Ammon's horn (tissue), 1 donor: ENCODE measurements around the gene ARHGEF4.

Experiments
- DNase-seq: peaks from one replicate; pipeline ENCODE4 v3.0.0-alpha.2; 2016; ENCODE audit warnings: low spot score

Gene ARHGEF4

DNA sequence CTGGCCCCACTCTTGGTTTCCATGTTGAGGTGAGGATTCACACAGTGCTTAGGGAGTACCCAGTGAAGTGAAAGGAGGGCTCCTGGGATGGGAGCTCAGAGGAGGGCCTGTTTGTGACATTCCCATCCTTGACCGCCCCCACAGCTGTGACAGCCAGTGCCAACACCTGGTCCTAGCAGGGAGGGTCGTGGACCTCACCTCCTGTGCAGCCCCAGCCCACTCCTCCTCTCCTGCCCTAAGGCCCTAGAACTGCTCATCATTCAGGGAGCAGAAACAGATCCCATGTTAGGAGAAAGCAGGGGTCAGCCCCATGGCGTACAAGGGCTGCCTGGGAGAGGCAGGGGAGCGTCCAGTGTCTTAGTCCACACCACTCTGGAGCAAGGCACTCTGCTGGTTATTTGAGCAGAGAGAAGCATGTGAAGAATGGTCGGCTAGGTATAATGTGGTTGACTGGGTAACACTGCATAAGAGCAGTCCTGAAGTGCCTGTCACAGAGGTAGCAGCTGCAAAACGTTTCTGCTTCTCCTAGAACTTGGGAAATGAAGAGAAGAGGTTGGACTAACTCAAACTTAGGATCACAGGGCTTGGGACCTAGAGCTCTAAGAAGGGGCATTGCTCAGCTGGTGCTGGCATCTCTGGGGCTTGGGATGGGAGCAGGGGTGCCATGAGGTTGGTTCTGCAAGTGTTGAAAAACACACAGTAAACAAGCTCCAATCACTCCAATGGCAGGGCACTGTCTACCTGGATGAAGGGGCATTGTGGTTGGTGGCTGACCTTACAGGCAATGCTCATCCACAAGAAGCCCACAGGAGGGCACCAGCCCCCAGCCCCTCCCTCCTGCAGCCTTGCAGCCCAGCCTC lies 200.9 kb downstream of the ARHGEF4 start:
- no peak for DNase-seq

DNA sequence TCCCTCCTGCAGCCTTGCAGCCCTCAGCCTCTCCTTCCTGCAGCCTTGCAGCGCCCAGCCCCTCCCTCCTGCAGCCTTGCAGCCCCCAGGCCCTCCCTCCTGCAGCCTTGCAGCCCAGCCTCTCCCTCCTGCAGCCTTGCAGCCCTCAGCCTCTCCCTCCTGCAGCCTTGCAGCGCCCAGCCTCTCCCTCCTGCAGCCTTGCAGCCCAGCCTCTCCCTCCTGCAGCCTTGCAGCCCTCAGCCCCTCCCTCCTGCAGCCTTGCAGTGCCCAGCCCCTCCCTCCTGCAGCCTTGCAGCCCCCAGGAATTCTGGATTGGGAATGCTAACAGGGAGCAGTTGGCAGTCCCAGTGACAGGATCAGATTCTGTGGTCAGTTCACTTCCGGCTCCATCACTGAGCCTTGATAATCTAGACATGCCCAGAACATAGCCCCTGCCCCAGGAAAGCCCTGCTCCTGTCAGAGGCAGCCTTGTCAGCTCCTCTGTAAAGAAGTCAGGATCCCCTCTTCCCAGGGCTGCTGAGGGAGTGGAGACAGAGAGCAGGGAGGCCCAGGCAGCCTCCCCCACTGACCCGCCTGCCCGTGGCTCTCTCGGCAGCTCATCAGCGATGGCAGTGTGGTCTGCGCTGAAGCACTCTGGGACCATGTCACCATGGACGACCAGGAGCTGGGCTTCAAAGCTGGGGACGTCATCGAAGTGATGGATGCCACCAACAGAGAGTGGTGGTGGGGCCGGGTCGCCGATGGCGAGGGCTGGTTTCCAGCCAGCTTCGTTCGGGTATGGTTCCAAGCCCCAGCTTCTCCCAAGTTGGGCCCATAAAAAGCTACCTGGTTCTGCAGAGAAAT lies 201.8 kb downstream of the ARHGEF4 start:
- DNase-seq: no peak

DNA sequence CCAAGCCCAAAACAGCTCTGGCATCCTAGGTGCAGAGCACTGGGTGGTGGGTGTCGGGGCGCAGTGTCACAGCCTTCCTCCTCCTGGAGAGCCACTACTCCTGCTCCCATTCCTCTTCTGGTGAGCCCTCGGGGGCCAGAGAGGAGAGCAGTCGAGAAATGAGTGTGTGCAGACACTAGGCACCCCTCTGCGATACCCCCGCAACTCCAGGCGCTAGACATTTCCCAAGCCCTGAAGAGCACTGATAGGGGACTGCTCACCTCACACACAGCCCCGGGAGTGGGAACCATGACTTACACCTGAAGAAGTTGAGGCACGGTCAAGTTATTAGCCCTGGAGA lies 202.4 kb downstream of the ARHGEF4 start:
- DNase-seq: no peak

DNA sequence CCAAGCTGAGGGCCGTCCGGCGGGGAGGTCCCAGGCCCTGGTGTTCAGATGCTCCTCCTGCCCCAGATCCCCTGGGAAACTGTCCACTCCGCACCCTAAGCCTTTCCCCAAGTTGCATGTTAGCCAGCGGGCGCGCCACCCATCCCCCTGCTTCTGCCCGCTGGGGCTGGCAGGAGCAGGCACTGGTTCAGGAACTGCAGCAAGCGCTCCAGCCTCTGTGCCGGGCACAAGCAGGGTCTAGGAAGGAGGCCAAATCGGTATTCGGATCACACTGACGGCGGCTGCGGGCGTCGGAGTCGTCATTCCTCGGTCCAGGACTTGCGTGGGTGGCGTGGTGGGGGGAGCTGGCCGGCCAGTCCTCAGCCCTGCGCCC lies 202.8 kb downstream of the ARHGEF4 start:
- DNase-seq: peak; percentile 83

DNA sequence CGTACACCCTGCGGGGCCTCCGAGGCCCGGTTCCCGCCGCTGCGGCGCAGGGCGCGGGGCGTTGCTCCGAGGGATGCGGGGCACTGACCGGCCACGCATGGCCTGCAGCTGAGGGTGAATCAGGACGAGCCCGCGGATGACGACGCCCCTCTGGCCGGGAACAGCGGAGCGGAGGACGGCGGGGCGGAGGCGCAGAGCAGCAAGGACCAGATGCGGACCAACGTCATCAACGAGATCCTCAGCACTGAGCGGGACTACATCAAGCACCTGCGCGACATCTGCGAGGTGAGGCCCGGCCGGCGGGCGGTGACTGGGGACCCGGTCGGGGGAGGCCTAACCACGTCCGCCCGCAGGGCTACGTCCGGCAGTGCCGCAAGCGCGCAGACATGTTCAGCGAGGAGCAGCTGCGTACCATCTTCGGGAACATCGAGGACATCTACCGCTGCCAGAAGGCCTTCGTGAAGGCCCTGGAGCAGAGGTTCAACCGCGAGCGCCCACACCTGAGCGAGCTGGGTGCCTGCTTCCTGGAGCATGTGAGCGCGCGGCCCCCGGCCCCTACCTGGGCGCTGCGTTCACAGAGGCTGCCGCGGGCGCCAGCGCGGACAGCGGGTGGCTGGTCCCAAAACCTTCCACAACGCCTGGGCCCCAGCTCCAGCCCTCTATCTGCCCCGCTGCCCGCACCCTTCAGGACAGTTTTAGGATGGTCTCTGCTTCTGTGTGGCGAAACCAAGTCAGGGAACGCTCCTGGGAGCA lies 203.4 kb downstream of the ARHGEF4 start:
- no peak for DNase-seq

DNA sequence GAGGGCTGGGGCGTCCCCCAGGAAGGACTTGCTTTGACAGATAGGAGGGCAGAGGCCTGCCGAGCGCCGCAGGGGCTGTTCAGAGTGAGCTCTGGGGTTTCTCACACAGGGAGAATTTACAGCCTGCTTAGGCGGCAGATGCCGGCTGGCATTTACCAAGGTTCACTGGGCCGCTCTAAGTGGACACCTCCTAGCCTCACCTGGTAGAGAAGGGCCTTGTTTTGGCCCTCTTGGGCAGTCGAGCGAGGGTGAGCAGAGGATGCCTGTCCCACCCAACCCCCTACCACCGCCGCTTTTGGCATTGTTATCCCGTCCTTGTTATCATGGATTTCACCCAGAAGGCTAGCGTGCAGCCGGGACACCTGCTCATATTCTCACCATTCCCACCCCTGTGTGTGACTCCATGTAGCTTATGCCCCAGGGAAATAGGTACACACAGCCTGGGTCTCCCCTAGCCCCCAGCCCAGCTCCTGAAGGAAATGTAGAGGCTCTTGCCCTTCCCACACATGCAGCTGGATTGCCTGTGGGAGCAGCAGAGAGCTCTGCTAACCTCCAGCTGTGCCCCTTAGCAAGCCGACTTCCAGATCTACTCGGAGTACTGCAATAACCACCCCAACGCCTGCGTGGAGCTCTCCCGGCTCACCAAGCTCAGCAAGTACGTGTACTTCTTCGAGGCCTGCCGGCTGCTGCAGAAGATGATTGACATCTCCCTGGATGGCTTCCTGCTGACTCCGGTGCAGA lies 204.1 kb downstream of the ARHGEF4 start:
- DNase-seq: no peak

DNA sequence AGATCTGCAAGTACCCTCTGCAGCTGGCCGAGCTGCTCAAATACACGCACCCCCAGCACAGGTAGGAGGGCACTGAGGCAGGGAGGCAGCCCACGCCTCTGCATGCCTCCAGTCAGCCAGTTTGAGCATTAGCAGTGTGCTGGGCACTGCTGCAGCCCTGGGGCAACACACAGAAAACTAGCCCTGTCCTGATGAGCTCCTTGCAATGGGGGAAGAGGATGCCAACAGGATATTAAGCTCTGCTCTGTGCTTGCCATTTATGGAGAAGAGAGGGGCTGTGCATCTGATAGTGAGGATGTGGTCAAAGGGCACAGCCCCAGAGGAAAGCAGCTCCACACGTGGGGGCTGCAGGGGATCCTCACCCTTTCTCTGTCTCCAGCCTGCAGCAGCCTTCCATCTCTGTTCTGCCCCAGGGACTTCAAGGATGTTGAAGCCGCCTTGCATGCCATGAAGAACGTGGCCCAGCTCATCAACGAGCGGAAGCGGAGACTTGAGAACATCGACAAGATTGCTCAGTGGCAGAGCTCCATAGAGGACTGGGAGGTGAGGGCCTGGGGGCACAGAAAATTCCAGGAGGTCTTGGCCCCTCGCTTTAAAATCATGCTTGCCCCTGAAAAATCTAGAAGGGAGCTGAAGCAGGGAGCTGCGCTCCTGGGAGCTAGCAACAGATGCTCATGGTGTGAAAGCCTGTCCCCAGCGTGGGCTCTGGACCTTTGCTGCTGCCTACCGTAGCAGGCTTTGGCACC lies 204.9 kb downstream of the ARHGEF4 start:
- DNase-seq: no peak

DNA sequence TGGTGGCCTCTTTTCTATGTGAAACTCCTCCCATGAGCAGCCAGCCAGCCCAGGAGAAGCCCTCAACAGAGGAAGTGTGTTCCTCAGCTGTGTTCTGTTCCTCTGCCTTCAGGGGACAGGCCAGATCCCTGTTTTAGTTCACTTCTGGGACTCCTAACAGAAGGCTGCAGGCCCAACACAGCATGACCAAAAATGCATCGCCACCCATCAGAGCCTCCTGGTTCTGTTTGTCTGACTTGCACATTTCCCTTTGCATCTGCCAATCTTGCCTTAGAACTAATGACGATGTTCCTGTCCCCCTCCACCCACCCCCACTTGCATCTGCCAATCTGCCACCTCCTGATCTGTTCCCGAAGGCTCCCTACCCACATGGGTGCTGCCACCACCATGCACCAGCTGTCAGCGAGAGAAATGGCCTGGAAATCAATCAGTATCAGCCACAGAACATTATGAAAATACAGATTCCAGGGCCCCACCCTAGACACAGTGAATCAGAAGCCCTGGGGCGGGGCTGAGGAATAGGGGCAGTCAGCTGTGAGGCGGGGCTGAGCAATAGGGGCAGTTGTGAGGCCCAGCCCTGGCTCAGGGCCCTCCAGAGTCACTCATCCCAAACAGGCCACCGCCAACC lies 205.5 kb downstream of the ARHGEF4 start:
- DNase-seq: peak; percentile 77

DNA sequence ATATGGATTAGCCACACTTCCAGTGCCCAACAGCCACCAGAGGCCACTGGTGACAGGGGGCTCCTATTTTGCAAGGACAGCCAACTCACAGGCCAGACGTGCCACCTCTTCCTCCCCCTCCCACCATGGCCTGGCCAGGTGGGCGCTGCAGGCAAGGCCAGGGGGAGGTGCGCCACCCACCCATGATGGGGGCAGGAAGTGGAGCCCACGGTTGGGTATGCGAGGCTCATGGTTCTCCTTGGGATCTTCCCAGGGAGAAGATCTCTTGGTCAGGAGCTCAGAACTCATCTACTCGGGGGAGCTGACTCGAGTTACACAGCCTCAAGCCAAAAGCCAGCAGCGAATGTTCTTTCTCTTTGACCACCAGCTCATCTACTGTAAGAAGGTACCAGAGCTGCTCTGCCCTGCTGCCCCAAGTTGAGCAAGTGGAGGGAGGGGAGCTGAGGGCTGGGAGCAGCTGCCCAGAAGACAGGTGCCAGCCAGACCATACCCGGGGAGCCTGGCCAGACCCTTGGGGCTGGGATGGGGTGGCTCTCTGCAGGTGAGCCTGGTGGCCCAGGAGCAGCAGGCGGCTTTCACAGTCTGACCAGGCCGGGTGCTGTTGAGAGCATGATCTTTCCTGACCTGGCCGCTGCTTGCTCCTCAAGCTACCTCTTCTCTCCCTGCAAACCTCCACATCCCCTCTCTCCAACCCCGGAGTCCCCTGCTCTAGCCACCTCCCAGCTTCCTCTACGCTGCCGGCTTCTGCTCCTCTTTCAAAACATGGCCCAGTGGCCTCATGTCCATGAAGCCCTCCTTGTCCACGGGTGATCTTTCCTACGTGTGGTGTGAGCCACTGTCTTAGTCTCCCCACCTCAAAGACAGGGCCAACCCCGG lies 206.7 kb downstream of the ARHGEF4 start:
- DNase-seq: no peak

DNA sequence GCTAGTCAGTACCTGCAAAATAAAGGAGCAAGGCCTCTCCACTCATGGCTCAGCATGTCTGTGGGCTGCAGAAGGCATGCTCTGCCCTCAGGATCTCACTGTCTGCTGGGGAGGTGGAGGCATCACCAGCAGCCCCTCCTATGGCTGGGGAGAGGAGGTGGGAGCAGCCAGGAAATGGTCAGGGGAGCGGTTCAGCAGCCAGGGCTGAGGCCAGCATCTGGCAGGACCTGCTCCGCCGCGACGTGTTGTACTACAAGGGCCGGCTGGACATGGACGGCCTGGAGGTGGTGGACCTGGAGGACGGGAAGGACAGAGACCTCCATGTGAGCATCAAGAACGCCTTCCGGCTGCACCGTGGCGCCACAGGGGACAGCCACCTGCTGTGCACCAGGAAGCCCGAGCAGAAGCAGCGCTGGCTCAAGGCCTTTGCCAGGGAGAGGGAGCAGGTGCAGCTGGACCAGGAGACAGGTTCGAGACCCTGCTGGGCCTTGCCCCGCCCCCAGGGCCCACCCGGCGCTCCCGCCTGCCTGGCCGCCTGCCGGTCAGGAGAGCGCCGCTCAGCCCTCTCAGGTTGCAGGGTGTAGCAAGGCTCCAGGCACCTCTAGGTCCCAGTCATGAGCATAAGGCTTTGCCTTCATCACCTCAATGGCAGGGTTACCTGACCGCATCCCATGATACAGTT lies 207.5 kb downstream of the ARHGEF4 start:
- no peak for DNase-seq

DNA sequence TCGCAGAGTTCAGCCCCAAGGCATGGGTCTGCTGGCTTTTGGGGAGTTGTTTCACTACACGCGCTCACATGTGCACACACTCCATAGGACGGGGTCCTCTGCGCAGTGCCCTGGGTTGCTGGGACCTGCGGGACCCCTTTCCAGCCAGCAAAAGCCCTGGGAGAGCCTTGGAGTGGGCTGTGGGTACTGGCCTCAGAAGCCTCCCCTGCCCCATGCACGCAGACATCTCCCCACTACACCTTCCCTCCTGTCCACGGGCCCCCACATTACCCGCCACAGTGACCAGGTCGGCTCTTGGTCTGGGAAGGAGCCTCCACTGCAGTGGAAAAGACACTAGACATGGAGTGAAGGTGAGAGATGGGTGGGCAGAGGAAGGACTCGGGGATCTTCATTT lies 208.0 kb downstream of the ARHGEF4 start:
- DNase-seq: no peak

DNA sequence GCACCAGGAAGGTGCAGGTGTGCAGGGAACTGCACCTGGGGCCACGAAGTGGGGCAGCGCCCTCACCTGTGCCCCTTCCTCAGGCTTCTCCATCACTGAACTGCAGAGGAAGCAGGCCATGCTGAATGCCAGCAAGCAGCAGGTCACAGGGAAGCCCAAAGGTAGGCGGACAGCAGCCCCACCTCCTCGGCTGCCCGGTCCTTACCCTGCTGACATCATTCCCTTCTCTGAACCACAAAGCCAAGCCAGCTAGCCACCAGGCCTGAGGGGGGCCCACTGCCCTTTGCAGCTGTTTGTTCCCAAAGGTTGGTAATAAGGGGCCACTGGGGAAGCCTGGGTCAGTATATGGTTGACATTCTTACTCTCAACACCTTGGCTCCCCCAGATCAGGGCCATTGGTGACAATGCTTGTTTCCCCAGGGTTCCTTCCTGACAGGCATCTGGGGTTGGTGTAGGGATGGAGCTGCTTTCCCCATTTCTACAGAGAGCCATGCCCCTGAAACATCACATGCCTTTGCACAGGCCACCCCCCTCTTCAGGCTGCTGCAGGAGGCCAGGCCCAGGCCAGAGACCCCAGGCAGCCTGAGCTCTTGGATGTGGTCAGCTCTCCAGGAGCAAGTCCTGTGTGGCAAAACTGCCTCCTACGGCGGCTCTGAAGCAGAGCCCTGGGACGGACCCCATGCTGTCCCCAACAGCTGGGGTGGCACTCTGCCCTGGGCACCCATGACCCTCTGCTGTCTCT lies 208.7 kb downstream of the ARHGEF4 start:
- DNase-seq: no peak

DNA sequence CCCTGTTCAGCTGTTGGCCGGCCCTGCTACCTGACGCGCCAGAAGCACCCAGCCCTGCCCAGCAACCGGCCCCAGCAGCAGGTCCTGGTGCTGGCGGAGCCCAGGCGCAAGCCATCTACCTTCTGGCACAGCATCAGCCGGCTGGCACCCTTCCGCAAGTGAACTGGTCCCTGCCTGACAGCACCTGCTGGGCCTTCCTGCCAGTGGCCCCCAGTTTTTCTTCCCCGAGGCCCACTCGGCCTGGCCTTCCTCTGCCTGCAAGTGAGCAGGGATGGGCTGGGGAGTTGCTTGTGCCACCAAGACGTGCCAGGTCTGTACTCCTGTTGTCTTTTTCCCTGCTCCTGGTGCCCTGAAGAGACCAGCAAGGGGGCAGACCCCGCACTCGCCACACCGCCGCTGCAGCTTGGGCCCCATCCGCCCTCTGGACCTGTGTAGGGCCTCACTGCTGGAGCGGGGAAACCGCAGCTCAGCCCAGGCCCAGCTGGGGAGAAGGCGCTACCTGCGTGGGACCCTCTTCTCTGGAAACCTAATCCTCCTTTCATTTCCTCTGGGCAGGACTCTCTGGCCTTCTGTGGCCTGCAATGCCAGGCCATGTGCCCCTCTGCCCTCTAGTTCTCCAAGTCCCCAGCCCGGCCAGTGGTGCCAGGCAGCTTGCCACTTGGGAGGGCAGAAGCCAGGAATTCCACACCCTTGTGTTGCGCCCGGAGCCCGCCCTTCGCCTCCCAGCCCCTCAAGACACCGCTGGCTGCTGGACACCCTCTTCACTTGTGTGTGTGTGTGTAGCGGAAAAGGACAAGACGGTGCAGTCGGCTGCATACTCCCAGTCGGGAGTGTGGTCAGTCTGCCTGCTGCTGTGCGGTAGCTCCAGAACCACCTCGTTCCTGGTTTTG lies 209.6 kb downstream of the ARHGEF4 start:
- DNase-seq: no peak

DNA sequence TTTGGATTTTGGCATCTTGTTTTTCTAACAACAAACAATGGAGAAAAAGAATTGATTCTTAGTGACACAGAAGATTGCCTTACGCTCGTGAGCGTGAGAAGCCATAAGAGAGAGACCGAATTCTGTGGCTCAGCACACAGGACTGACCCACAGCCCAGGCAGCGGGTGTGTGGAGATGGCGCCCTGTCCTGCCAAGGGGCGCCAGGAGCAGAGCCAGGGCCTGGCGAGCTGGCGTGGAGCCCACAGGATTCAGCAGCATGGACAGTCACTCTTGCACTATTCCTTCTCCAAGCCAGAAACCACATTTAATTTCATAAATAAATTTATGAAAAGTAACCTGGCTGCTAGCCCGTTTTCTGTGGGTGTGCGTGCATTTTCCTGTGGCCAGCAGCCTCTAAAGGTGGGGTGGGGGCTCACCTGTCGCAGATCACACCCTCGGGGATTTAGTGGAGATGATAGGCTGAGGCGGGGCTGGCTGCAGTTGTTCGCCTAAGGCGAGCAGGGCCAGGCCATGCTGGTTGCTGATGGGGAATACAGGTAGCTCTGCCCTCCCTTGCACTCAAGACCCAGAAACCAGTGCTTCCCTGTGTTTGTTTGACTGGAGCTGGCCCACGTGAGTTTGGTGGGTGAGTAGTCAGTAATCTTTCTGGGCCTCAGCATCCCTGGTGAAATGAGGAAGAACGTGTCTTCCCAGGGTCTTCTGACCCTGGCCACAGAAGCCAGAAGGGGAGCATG lies 210.4 kb downstream of the ARHGEF4 start:
- DNase-seq: no peak

DNA sequence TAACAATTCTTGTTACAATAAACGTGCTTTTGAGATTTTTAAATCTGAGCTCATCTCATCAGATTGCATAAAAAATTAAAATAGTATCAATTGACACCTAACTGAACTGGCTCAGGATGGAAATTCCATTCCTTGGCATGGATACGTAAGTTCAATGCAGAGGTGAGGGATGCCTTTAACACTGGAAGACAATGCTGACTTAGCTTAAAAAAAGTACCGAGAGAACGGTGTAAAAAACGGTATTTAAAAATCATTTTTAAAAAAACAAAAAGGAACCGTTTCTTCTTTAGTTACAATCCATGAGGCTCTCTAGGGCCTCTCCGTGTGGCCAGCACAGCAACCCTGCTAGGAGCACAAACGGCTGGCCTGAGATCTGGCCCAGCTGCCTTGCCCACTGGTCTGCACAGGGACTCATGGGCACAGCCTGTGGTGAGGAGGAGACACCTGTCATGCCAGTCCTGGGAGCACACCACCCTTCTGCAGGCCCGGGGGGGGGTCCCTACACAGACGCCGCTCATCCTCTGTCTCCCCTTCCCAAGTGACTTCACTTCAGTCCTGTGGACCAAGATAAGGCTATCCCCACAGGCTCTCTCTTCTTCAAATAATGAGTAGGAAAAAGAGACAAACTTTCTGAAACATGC lies 211.3 kb downstream of the ARHGEF4 start:
- DNase-seq: no peak

DNA sequence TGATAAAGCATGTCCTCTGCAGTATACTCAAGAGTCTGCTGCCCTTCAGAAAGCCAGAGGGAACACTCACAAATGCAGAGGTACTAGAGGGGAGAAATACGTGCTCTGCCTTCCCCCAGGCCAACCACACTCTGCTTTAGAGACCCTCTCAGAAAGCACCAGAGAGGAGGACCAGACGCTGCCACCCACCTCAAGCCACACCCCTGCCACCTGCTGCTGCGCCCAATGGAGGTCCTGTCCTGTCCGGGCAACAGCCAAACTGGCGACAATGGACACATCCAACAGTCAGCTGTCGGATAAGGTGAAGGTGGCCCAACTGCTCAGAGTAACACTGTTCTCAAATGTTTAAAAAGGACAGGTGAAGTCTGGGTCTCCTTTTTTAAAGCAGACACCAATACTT lies 211.9 kb downstream of the ARHGEF4 start:
- DNase-seq: no peak
